SK-N-SH (cell line): ENCODE measurements around the gene MEF2C. TPM values are rescaled to one million over a fixed set of nuclear protein-coding genes. Genes with fewer than 3 reads are reported as not detected.

ENCODE experiments used
- CTCF ChIA-PET: fragments of 300-600, 350-600 bp; formaldehyde crosslinking; extraction: SDS; loops from one replicate; lab custom pipeline; 2021; lab: Yijun Ruan, JAX
- POLR2A ChIA-PET: fragments of 350-600 bp; sonication (Branson Sonifier 250); formaldehyde crosslinking; extraction: SDS; loops from one replicate; lab custom pipeline; 2020; ENCODE audit warnings: antibody characterized with exemption, inconsistent platforms; lab: Yijun Ruan, JAX
- DNase-seq: peaks from one replicate; pipeline ENCODE4 v3.0.0; 2012
- H2AFZ ChIP-seq: fragments of 200-600 bp; sonication (generic); 2 replicates; pipeline ENCODE4 v1.8.1; 2016; ENCODE audit warnings: antibody characterized with exemption, mild to moderate bottlenecking, low read depth
- H3F3A ChIP-seq: fragments of 200-600 bp; sonication (generic); replicated peaks from 2 replicates; pipeline ENCODE3; 2016; ENCODE audit warnings: antibody characterized with exemption, mild to moderate bottlenecking; ENCODE audit not compliant: insufficient read depth
- H3K27ac ChIP-seq, 2 experiments: fragments of 200-500 bp in 1 of 2; fragments of 200-600 bp in 1 of 2; sonication (Bioruptor generic) in 1 of 2; sonication (generic), shearing (Covaris generic) in 1 of 2; 2 replicates each; pipeline versions ENCODE4 v1.5.1 to v1.6.1; 2014 to 2016; ENCODE audit warnings: low read depth in 2 of 2, inconsistent platforms in 1 of 2, low read length in 1 of 2, mild to moderate bottlenecking in 1 of 2, mixed read lengths in 1 of 2
- H3K27me3 ChIP-seq: fragments of 200-600 bp; sonication (generic), shearing (Covaris generic); 2 replicates; pipeline ENCODE4 v1.6.1; 2016; ENCODE audit warnings: mixed run types; ENCODE audit not compliant: insufficient read depth
- H3K36me3 ChIP-seq, 2 experiments: fragments of 200-500 bp in 1 of 2; fragments of 200-600 bp in 1 of 2; sonication (Bioruptor generic) in 1 of 2; sonication (generic) in 1 of 2; replicated peaks in 1 of 2; 2 replicates each; pipeline versions ENCODE3 to v1.5.1; 2014 to 2016; ENCODE audit warnings: low read length in 1 of 2, mild to moderate bottlenecking in 1 of 2; ENCODE audit not compliant: insufficient read depth in 2 of 2, control insufficient read depth in 1 of 2
- H3K4me1 ChIP-seq, 2 experiments: fragments of 200-500 bp in 1 of 2; fragments of 200-600 bp in 1 of 2; sonication (Bioruptor generic) in 1 of 2; sonication (generic), shearing (Covaris generic) in 1 of 2; 2 replicates each; pipeline versions ENCODE4 v1.5.1 to v1.6.1; 2014 to 2016; ENCODE audit warnings: low read depth in 1 of 2, low read length in 1 of 2, mixed run types in 1 of 2; ENCODE audit not compliant: insufficient read depth in 2 of 2, control insufficient read depth in 1 of 2
- H3K4me2 ChIP-seq: fragments of 200-600 bp; sonication (generic), shearing (Covaris generic); 2 replicates; pipeline ENCODE4 v1.6.1; 2017; ENCODE audit warnings: mixed run types
- H3K4me3 ChIP-seq, 2 experiments: fragments of 200-500 bp in 1 of 2; fragments of 200-600 bp in 1 of 2; sonication (Bioruptor generic) in 1 of 2; sonication (generic), shearing (Covaris generic) in 1 of 2; 2 replicates each; pipeline versions ENCODE4 v1.5.1 to v1.8.1; 2014 to 2016; ENCODE audit warnings: low read depth in 2 of 2, inconsistent platforms in 1 of 2, low read length in 1 of 2, mild to moderate bottlenecking in 1 of 2, mixed read lengths in 1 of 2, moderate library complexity in 1 of 2
- H3K79me2 ChIP-seq: fragments of 200-600 bp; sonication (generic); 2 replicates; pipeline ENCODE4 v1.8.1; 2017; ENCODE audit warnings: mild to moderate bottlenecking; ENCODE audit not compliant: insufficient read depth
- H3K9ac ChIP-seq: fragments of 200-600 bp; sonication (generic); 2 replicates; pipeline ENCODE4 v1.6.1; 2017; ENCODE audit warnings: mixed run types
- H3K9me2 ChIP-seq: fragments of 200-600 bp; sonication (generic); 2 replicates; pipeline ENCODE4 v1.6.1; 2017; ENCODE audit warnings: mixed run types
- H3K9me3 ChIP-seq: fragments of 200-600 bp; sonication (generic); 2 replicates; pipeline ENCODE4 v1.6.1; 2017; ENCODE audit warnings: mixed run types, mild to moderate bottlenecking, moderate library complexity
- H4K20me1 ChIP-seq: fragments of 200-600 bp; sonication (generic); 2 replicates; pipeline ENCODE4 v1.6.1; 2017; ENCODE audit warnings: mild to moderate bottlenecking, mixed run types; ENCODE audit not compliant: insufficient read depth
- CHD2 ChIP-seq: fragments of 150-350 bp; IDR thresholded peaks from 2 replicates; pipeline ENCODE4 v1.6.1; 2018; ENCODE audit warnings: low read length; ENCODE audit not compliant: partially characterized antibody
- ELF1 ChIP-seq: IDR thresholded peaks from 2 replicates; pipeline ENCODE4 v1.4.0; 2012
- EZH2phosphoT487 ChIP-seq: fragments of 200-600 bp; sonication (generic); IDR thresholded peaks from 2 replicates; pipeline ENCODE4 v1.6.1; 2017; ENCODE audit warnings: low read depth, mixed run types, mild to moderate bottlenecking, antibody characterized with exemption, moderate library complexity, borderline replicate concordance
- FOXJ3 ChIP-seq: sonication (generic); formaldehyde crosslinking; IDR thresholded peaks from 2 replicates; pipeline ENCODE4 v1.5.1; 2020; ENCODE audit warnings: mild to moderate bottlenecking, missing genetic modification reagents
- FOXM1 ChIP-seq: IDR thresholded peaks from 2 replicates; pipeline ENCODE4 v1.4.0; 2012; ENCODE audit warnings: low read depth, mild to moderate bottlenecking
- GABPA ChIP-seq: IDR thresholded peaks from 2 replicates; pipeline ENCODE4 v1.4.0; 2012; ENCODE audit warnings: low read depth, mild to moderate bottlenecking
- GATA2 ChIP-seq: sonication (generic); formaldehyde crosslinking; IDR thresholded peaks from 2 replicates; pipeline ENCODE4 v1.5.0; 2020; ENCODE audit warnings: mild to moderate bottlenecking, missing genetic modification reagents
- IRF3 ChIP-seq: fragments of 150-350 bp; IDR thresholded peaks from 2 replicates; pipeline ENCODE4 v1.6.1; 2016; ENCODE audit warnings: mild to moderate bottlenecking, low read depth, low read length
- MAX ChIP-seq: IDR thresholded peaks from 2 replicates; pipeline ENCODE4 v1.4.0; 2012; ENCODE audit warnings: low read depth
- MXI1 ChIP-seq: IDR thresholded peaks from 2 replicates; pipeline ENCODE4 v1.6.1; 2012; ENCODE audit warnings: mild to moderate bottlenecking, low read depth, low read length, improper control_type of control experiment
- NFIC ChIP-seq: IDR thresholded peaks from 2 replicates; pipeline ENCODE4 v1.4.0; 2012; ENCODE audit warnings: borderline replicate concordance
- RCOR1 ChIP-seq: fragments of 150-350 bp; IDR thresholded peaks from 2 replicates; pipeline ENCODE4 v1.6.1; 2017; ENCODE audit warnings: antibody characterized with exemption, low read length
- RFX5 ChIP-seq: IDR thresholded peaks from 2 replicates; pipeline ENCODE4 v1.6.1; 2012; ENCODE audit warnings: mild to moderate bottlenecking, improper control_type of control experiment, low read length
- RXRA ChIP-seq: IDR thresholded peaks from 2 replicates; pipeline ENCODE4 v1.4.0; 2012; ENCODE audit warnings: low read depth, mild to moderate bottlenecking, borderline replicate concordance
- SIN3A ChIP-seq: IDR thresholded peaks from 2 replicates; pipeline ENCODE4 v1.6.1; 2012; ENCODE audit warnings: low read depth, mild to moderate bottlenecking, low read length, moderate library complexity, borderline replicate concordance
- TAF1 ChIP-seq: IDR thresholded peaks from 2 replicates; pipeline ENCODE4 v1.6.1; 2012; ENCODE audit warnings: low read depth, mild to moderate bottlenecking, low read length, moderate library complexity, borderline replicate concordance
- WGBS: methylation state at CpG from one replicate; pipeline ENCODE4 v1.1.6; 2017; ENCODE audit warnings: low lambda C conversion rate; 5-methylcytosine and 5-hydroxymethylcytosine counted together
- polyA plus RNA-seq, 3 experiments: library from polyadenylated mRNA; depleted of rRNA; stranded (reverse); fragments of >200 nt; gene quantifications; 2 replicates each; pipeline ENCODE4 v1.2.3, GENCODE V29; 2012
- TF ChIP-seq, protein P1 (sequence below): fragments of 200-600 bp; sonication (generic); IDR thresholded peaks from 2 replicates; pipeline ENCODE4 v1.6.1; 2017; ENCODE audit warnings: antibody characterized with exemption, mild to moderate bottlenecking, moderate library complexity
- TF ChIP-seq, protein P2 (sequence below): fragments of 150-350 bp; IDR thresholded peaks from 2 replicates; pipeline ENCODE4 v1.6.1; 2017; ENCODE audit warnings: antibody characterized with exemption, low read length, low read depth, borderline replicate concordance

Gene MEF2C
- polyA plus RNA-seq, 1 of the 3 experiments (the other 2 are of a cell fraction), result 1.2 TPM

GRCh38 chr5:88816195-88816594, 66.8 kb downstream of the MEF2C start:
- Histone ChIP-seq H3K27ac (no peak overlapping the region), H3K4me1 (no peaks in the 10 kb centered on the region), H3K9me2 (no peaks in the 10 kb centered on the region), H3K9me3 (no peaks in the 10 kb centered on the region), H3K79me2 (no peaks in the 10 kb centered on the region), H3F3A (no peaks in the 10 kb centered on the region), H3K27me3 (no peaks in the 10 kb centered on the region), H3K4me2 (no peak overlapping the region), H4K20me1 (no peaks in the 10 kb centered on the region), H3K9ac (no peak overlapping the region), H3K4me3 (no peak overlapping the region), H2AFZ (no peak overlapping the region), H3K36me3 (no peaks in the 10 kb centered on the region)
- ChIA-PET POLR2A (no interaction called here), CTCF (no interaction called here)
- TF ChIP-seq, protein P1, sequence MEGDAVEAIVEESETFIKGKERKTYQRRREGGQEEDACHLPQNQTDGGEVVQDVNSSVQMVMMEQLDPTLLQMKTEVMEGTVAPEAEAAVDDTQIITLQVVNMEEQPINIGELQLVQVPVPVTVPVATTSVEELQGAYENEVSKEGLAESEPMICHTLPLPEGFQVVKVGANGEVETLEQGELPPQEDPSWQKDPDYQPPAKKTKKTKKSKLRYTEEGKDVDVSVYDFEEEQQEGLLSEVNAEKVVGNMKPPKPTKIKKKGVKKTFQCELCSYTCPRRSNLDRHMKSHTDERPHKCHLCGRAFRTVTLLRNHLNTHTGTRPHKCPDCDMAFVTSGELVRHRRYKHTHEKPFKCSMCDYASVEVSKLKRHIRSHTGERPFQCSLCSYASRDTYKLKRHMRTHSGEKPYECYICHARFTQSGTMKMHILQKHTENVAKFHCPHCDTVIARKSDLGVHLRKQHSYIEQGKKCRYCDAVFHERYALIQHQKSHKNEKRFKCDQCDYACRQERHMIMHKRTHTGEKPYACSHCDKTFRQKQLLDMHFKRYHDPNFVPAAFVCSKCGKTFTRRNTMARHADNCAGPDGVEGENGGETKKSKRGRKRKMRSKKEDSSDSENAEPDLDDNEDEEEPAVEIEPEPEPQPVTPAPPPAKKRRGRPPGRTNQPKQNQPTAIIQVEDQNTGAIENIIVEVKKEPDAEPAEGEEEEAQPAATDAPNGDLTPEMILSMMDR, result no peak
- TF ChIP-seq ELF1 (no peak), NFIC (no peak), MXI1 (no peak), RFX5 (no peak), RXRA (no peak), FOXJ3 (CRISPR knock-in tag) (no peak), FOXM1 (no peak), EZH2phosphoT487 (no peak), GABPA (no peak), SIN3A (no peak), CHD2 (no peak), GATA2 (no peak), RCOR1 (no peak), MAX (no peak), TAF1 (no peak), IRF3 (no peak)
- TF ChIP-seq, protein P2, sequence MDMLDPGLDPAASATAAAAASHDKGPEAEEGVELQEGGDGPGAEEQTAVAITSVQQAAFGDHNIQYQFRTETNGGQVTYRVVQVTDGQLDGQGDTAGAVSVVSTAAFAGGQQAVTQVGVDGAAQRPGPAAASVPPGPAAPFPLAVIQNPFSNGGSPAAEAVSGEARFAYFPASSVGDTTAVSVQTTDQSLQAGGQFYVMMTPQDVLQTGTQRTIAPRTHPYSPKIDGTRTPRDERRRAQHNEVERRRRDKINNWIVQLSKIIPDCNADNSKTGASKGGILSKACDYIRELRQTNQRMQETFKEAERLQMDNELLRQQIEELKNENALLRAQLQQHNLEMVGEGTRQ, result no peak
- 87% methylated on average over 2 of the region's 2 CpGs for WGBS
- DNase-seq, result no peak
